ENCODE results near the gene HS3ST3A1. TPM values are rescaled to one million over a fixed set of nuclear protein-coding genes. Genes with fewer than 3 reads are reported as not detected.
"Not testable (repeated sequence)": the region's sequence is repeated elsewhere in the genome, so short reads cannot be mapped to it uniquely, and the experiment has no call there.

The HS3ST3A1 gene
- total RNA-seq, 1 experiment from 2014 or later: not detected

DNA sequence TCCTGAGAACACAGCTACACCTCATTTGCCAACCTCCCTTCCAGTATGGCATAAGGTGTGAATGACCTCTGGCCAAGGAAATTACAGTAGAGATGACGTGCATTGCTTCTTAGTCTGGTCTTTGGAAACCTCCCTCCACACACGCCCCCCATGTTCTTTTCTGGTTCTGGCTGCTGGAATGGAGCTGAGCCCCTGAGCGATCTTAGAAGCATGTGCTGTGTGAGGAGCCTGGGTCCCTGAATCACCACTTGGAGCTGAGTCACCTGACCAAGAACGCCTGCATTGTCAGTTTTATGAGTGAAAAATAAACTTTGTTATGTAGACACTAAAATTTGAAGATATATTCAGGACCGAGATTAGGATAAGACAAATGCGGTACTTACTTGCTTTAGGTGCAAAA, 51.4 kb downstream of the HS3ST3A1 start (continued):
- TF ChIP-seq EZH2phosphoT487 (IDR thresholded peaks at IDR 0.05; ENCODE audit: borderline replicate concordance) (no peak), TCF7L2 (IDR thresholded peaks at IDR 0.05; ENCODE audit: borderline replicate concordance, extremely low read depth, insufficient read depth, insufficient read length) (no peak)
- TF ChIP-seq, protein P1, sequence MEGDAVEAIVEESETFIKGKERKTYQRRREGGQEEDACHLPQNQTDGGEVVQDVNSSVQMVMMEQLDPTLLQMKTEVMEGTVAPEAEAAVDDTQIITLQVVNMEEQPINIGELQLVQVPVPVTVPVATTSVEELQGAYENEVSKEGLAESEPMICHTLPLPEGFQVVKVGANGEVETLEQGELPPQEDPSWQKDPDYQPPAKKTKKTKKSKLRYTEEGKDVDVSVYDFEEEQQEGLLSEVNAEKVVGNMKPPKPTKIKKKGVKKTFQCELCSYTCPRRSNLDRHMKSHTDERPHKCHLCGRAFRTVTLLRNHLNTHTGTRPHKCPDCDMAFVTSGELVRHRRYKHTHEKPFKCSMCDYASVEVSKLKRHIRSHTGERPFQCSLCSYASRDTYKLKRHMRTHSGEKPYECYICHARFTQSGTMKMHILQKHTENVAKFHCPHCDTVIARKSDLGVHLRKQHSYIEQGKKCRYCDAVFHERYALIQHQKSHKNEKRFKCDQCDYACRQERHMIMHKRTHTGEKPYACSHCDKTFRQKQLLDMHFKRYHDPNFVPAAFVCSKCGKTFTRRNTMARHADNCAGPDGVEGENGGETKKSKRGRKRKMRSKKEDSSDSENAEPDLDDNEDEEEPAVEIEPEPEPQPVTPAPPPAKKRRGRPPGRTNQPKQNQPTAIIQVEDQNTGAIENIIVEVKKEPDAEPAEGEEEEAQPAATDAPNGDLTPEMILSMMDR (IDR thresholded peaks at IDR 0.05 in 2 of 3, conservative IDR thresholded peaks at IDR 0.05 in 1 of 3; ENCODE audit: borderline replicate concordance in 1 of 3, insufficient read depth in 1 of 3, low read depth in 2 of 3, low read length in 2 of 3): no peak

DNA sequence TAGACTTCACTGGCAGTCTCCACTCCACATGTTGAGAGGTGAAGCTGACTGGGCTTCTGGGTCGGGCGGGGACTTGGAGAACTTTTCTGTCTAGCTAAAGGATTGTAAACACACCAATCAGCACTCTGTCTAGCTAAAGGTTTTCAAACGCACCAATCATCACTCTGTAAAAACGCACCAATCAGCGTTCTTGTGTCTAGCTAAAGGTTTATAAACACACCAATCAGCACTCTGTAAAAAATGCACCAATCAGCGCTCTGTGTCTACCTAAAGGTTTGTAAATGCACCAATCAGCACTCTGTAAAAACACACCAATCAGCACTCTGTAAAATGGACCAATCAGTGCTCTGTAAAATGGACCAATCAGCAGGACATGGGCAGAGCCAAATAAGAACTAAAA, 53.2 kb downstream of the HS3ST3A1 start:
- POLR2A ChIA-PET; DNase-seq (ENCODE audit: low read depth, low spot score); H3K4me3 ChIP-seq (replicated peaks in 1 of 2; ENCODE audit: low read depth in 1 of 2, low read length in 2 of 2); CTCF ChIA-PET; intact Hi-C loops (cut with micrococcal nuclease); H3K36me3 ChIP-seq (ENCODE audit: control insufficient read depth in 1 of 2, insufficient read depth in 2 of 2, low read length in 2 of 2); H3K9me3 ChIP-seq (ENCODE audit: control insufficient read depth in 1 of 2, insufficient read depth in 1 of 2, low read depth in 1 of 2, low read length in 2 of 2); H3K9ac ChIP-seq (ENCODE audit: low read length); H2AFZ ChIP-seq (ENCODE audit: low read depth, low read length, poor library complexity, severe bottlenecking); ATAC-seq; BruUV-seq (replicated peaks); RAD21 ChIA-PET (ENCODE audit: low non-redundant PET in 1 of 2, low total read pairs in 2 of 2, uncharacterized antibody in 2 of 2, unreplicated experiment in 2 of 2); H3K9me2 ChIP-seq (ENCODE audit: insufficient read depth); H3K27me3 ChIP-seq (ENCODE audit: insufficient read depth, low read length); H3K4me2 ChIP-seq (ENCODE audit: low read length); H4K20me1 ChIP-seq (ENCODE audit: insufficient read depth); H3K27ac ChIP-seq (ENCODE audit: low read depth, low read length); H3K79me2 ChIP-seq (ENCODE audit: insufficient read depth, low read length): not testable (repeated sequence)
- H3K4me1 ChIP-seq (ENCODE audit: control insufficient read depth in 1 of 2, insufficient read depth in 2 of 2, low read length in 2 of 2): peaks cover 13 to 16% of the 10 kb centered on the region in 2 experiments; a peak in 3 of 4 replicates

GRCh38 chr17:13546851-13547250, 54.9 kb downstream of the HS3ST3A1 start:
- no TSS peak for BruUV-seq (replicated peaks)
- no peak overlapping the region for H2AFZ ChIP-seq (ENCODE audit: low read depth, low read length, poor library complexity, severe bottlenecking)
- no peak overlapping the region for H3K9ac ChIP-seq (ENCODE audit: low read length)
- no peak overlapping the region for H3K4me3 ChIP-seq (replicated peaks in 1 of 2; ENCODE audit: low read depth in 1 of 2, low read length in 2 of 2)
- H3K9me2 ChIP-seq (ENCODE audit: insufficient read depth): no peaks in the 10 kb centered on the region
- DNase-seq (ENCODE audit: low read depth, low spot score): no peak
- H3K27ac ChIP-seq (ENCODE audit: low read depth, low read length): no peak overlapping the region
- no peaks in the 10 kb centered on the region for H4K20me1 ChIP-seq (ENCODE audit: insufficient read depth)
- intact Hi-C loops (cut with micrococcal nuclease): no loop called here
- no peaks in the 10 kb centered on the region for H3K79me2 ChIP-seq (ENCODE audit: insufficient read depth, low read length)
- no peaks in the 10 kb centered on the region for H3K36me3 ChIP-seq (ENCODE audit: control insufficient read depth in 1 of 2, insufficient read depth in 2 of 2, low read length in 2 of 2)
- ChIA-PET RAD21 (ENCODE audit: low non-redundant PET in 1 of 2, low total read pairs in 2 of 2, uncharacterized antibody in 2 of 2, unreplicated experiment in 2 of 2) (no interaction called here), POLR2A (no interaction called here), CTCF (no interaction called here)
- no peak for ATAC-seq
- H3K27me3 ChIP-seq (ENCODE audit: insufficient read depth, low read length): no peaks in the 10 kb centered on the region
- H3K4me1 ChIP-seq (ENCODE audit: control insufficient read depth in 1 of 2, insufficient read depth in 2 of 2, low read length in 2 of 2): peaks cover 13 to 17% of the 10 kb centered on the region in 2 experiments
- H3K4me2 ChIP-seq (ENCODE audit: low read length): no peak overlapping the region
- H3K9me3 ChIP-seq (ENCODE audit: control insufficient read depth in 1 of 2, insufficient read depth in 1 of 2, low read depth in 1 of 2, low read length in 2 of 2): no peaks in the 10 kb centered on the region
- TF ChIP-seq, protein P1 (IDR thresholded peaks at IDR 0.05 in 2 of 3, conservative IDR thresholded peaks at IDR 0.05 in 1 of 3; ENCODE audit: borderline replicate concordance in 1 of 3, insufficient read depth in 1 of 3, low read depth in 2 of 3, low read length in 2 of 3): no peak
- TF ChIP-seq CBX3 (IDR thresholded peaks at IDR 0.05; ENCODE audit: low read depth): no peak
- TF ChIP-seq JUND (IDR thresholded peaks at IDR 0.05): no peak
- no peak for TF ChIP-seq ZBTB33 (IDR thresholded peaks at IDR 0.05; ENCODE audit: extremely low read depth, insufficient replicate concordance, low read length)
- no peak for TF ChIP-seq EZH2 (IDR thresholded peaks at IDR 0.05)
- no peak for TF ChIP-seq SIN3A (IDR thresholded peaks at IDR 0.05; ENCODE audit: low read depth)
- TF ChIP-seq RAD21 (IDR thresholded peaks at IDR 0.05; ENCODE audit: low read depth): no peak
- no peak for TF ChIP-seq MAX (IDR thresholded peaks at IDR 0.05)
- TF ChIP-seq CEBPB (IDR thresholded peaks at IDR 0.05; ENCODE audit: low read depth): no peak
- TF ChIP-seq POLR2AphosphoS5 (IDR thresholded peaks at IDR 0.05; ENCODE audit: low read depth, low read length): no peak
